ENCODE results near the gene TTLL8. TPM values are rescaled to one million over a fixed set of nuclear protein-coding genes. Genes with fewer than 3 reads are reported as not detected.

Gene TTLL8
- total and polyA plus RNA-seq, 12 donors = not detected

DNA sequence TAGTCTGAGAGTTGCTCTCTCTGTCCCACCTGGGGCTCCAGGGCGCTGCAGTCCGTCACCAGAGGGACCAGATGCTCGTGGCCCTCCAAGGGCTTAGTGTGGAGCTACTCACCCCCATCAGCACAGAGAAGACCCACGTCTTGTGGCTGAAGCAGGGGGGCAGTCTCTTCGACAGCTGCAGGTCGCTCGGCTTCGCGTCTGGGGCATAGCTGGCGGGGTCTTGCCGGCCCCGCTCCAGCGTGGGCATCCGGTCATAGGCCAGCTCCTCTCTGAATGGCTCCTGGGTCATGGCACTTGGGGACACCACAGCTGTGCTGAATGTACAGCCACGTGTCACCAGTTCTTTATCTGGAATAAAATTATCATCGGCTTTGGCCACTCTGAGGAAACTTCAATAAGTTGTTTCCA, 26.5 kb upstream of the TTLL8 start:
- Histone ChIP-seq H3K9me3 (replicated peaks in 1 of 3) (no peaks in the 10 kb centered on the region), H3K27ac (no peak overlapping the region), H3K4me3 (no peak overlapping the region), H3K27me3 (peaks cover 30% of the 10 kb centered on the region), H3K4me1 (replicated peaks in 1 of 2) (no peaks in the 10 kb centered on the region), H3K36me3 (replicated peaks in 1 of 2) (no peaks in the 10 kb centered on the region)
- no peak for TF ChIP-seq POLR2A (IDR thresholded peaks at IDR 0.05)
- TF ChIP-seq CTCF (IDR thresholded peaks at IDR 0.05) = no peak
- 69 to 78% (median 72%) methylated on average over 14 to 16 of the region's 16 CpGs for WGBS, 4 donors
- DNase-seq = no peak
- intact Hi-C loops (cut with DNase I) = no loop called here

DNA sequence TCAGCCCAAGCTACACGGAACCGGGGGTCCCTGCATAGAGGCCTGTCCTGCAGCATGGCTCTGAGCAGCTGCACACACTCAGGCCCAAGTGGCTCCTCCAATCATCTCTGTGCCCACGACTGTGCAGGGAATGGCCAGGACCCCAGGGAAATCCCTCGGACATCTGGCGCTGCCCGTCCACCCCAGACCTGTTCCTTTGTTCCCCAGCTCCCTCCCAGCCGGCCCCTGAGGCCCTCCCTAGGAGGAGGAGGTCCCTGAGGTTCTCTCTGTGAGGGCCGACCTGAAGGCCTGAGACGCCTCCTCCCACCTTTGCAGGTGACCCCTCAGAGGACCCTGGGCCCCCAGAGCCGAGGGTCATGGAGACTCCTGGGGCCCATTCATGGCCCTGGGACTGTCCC, 26.0 kb upstream of the TTLL8 start:
- peaks cover 26% of the 10 kb centered on the region for H3K27me3 ChIP-seq
- H3K36me3 ChIP-seq (replicated peaks in 1 of 2) = no peaks in the 10 kb centered on the region
- DNase-seq = no peak
- WGBS, 4 donors = 61 to 80% (median 67%) methylated on average over 3 to 10 of the region's 10 CpGs
- H3K4me3 ChIP-seq = no peak overlapping the region
- TF ChIP-seq CTCF (IDR thresholded peaks at IDR 0.05) (no peak), POLR2A (IDR thresholded peaks at IDR 0.05) (no peak)
- no peak overlapping the region for H3K27ac ChIP-seq
- no peaks in the 10 kb centered on the region for H3K4me1 ChIP-seq (replicated peaks in 1 of 2)
- intact Hi-C loops (cut with DNase I) = no loop called here
- no peaks in the 10 kb centered on the region for H3K9me3 ChIP-seq (replicated peaks in 1 of 3)

DNA sequence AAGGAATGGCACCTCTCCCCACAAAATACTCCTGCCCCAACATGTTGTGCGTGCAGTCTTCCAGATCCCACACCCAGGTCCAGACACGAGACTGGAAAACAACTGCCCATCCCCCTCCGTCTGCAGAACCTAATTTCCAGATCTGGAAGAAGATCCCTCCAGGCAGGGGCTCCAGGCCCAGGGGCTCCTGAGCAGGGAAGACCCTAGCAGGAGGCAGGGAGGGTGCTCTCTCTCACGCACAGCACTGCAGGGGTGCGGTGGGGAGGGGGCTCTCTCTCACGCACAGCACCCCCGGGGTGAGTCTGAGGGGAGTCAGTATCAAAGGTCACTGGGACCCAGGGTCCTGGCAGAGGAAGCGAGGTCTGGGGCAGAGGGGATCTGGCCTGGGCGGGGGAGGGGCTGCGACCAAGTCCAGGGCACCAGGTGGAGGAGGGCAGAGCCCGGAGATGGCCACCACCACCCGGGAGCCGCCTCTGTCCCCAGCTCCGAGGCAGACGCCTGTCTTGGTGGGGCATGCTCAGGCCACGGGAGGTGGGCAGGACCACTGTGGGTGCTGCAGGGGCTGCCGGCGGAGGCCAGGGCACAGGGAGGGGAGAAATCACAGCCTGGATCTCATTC, 25.5 kb upstream of the TTLL8 start:
- no peaks in the 10 kb centered on the region for H3K36me3 ChIP-seq (replicated peaks in 1 of 2)
- 59 to 72% (median 67%) methylated on average over 9 to 18 of the region's 18 CpGs for WGBS, 4 donors
- intact Hi-C loops (cut with DNase I) = no loop called here
- no peak for TF ChIP-seq CTCF (IDR thresholded peaks at IDR 0.05)
- no peak for TF ChIP-seq POLR2A (IDR thresholded peaks at IDR 0.05)
- H3K27me3 ChIP-seq = peaks cover 23% of the 10 kb centered on the region
- H3K27ac ChIP-seq = no peak overlapping the region
- no peaks in the 10 kb centered on the region for H3K4me1 ChIP-seq (replicated peaks in 1 of 2)
- no peaks in the 10 kb centered on the region for H3K9me3 ChIP-seq (replicated peaks in 1 of 3)
- H3K4me3 ChIP-seq = no peak overlapping the region
- DNase-seq = no peak

GRCh38 chr22:50082961-50083461, 24.9 kb upstream of the TTLL8 start:
- Histone ChIP-seq H3K4me3 (no peak overlapping the region), H3K9me3 (replicated peaks in 1 of 3) (no peaks in the 10 kb centered on the region), H3K4me1 (replicated peaks in 1 of 2) (no peaks in the 10 kb centered on the region), H3K27me3 (peaks cover 23% of the 10 kb centered on the region), H3K27ac (no peak overlapping the region), H3K36me3 (replicated peaks in 1 of 2) (no peaks in the 10 kb centered on the region)
- intact Hi-C loops (cut with DNase I) = no loop called here
- 78 to 86% (median 82%) methylated on average over 14 to 21 of the region's 21 CpGs for WGBS, 4 donors
- DNase-seq = no peak
- TF ChIP-seq CTCF (IDR thresholded peaks at IDR 0.05) = no peak
- TF ChIP-seq POLR2A (IDR thresholded peaks at IDR 0.05) = no peak
